Neutrophil (primary cell): ENCODE data around the gene SLC24A2.

ENCODE experiments used
- H3K27ac ChIP-seq: fragments of 200-600 bp; sonication (generic); 2 replicates; pipeline ENCODE4 v1.5.1; 2016; ENCODE audit warnings: mild to moderate bottlenecking, moderate library complexity
- H3K27me3 ChIP-seq: fragments of 200-600 bp; sonication (generic); 2 replicates; pipeline ENCODE4 v1.6.0; 2016; ENCODE audit warnings: mild to moderate bottlenecking
- H3K36me3 ChIP-seq: fragments of 200-600 bp; sonication (generic); 2 replicates; pipeline ENCODE4 v1.5.1; 2017
- H3K4me1 ChIP-seq, 2 experiments: fragments of 200-600 bp in 1 of 2; sonication (generic) in 1 of 2; 1 replicate in 1 of 2; 2 replicates in 1 of 2; pipeline versions ENCODE4 v1.5.1 to v1.6.1; 2013 to 2016; ENCODE audit warnings: low read depth in 1 of 2, low read length in 1 of 2, mild to moderate bottlenecking in 1 of 2, moderate library complexity in 1 of 2; ENCODE audit not compliant: control insufficient read depth in 1 of 2, insufficient read depth in 1 of 2
- H3K4me3 ChIP-seq, 2 experiments: fragments of 200-600 bp in 1 of 2; sonication (generic) in 1 of 2; 1 replicate in 1 of 2; 2 replicates in 1 of 2; pipeline ENCODE4 v1.5.1; 2013 to 2016; ENCODE audit warnings: low read depth in 1 of 2, low read length in 1 of 2, mild to moderate bottlenecking in 1 of 2, moderate library complexity in 1 of 2
- H3K9me3 ChIP-seq: fragments of 200-600 bp; sonication (generic); 2 replicates; pipeline ENCODE4 v1.5.1; 2016
- CTCF ChIP-seq: fragments of 200-600 bp; sonication (generic); IDR thresholded peaks from 2 replicates; pipeline ENCODE4 v1.5.1; 2016; ENCODE audit warnings: antibody characterized with exemption

The SLC24A2 gene

GRCh38 chr9:19809422-19810269 is 20.8 kb upstream of the SLC24A2 start:
- no peak overlapping the region for H3K4me3 ChIP-seq
- H3K36me3 ChIP-seq, result no peaks in the 10 kb centered on the region
- no peaks in the 10 kb centered on the region for H3K4me1 ChIP-seq
- TF ChIP-seq CTCF, result no peak
- H3K27me3 ChIP-seq, result no peaks in the 10 kb centered on the region
- no peaks in the 10 kb centered on the region for H3K9me3 ChIP-seq
- H3K27ac ChIP-seq, result no peak overlapping the region

- Histone ChIP-seq H3K36me3 (no peaks in the 10 kb centered on the region), H3K27ac (no peak overlapping the region), H3K27me3 (no peaks in the 10 kb centered on the region), H3K9me3 (no peaks in the 10 kb centered on the region), H3K4me1 (no peaks in the 10 kb centered on the region), H3K4me3 (no peak overlapping the region)
- no peak for TF ChIP-seq CTCF
Observed at GRCh38 chr9:19807182-19807892, 18.5 kb upstream of the SLC24A2 start.

- no peak overlapping the region for H3K27ac ChIP-seq
- no peaks in the 10 kb centered on the region for H3K4me1 ChIP-seq
- no peak for TF ChIP-seq CTCF
- H3K4me3 ChIP-seq, result no peak overlapping the region
- no peaks in the 10 kb centered on the region for H3K27me3 ChIP-seq
- no peaks in the 10 kb centered on the region for H3K36me3 ChIP-seq
- no peaks in the 10 kb centered on the region for H3K9me3 ChIP-seq
Observed at GRCh38 chr9:19804431-19804830, 15.6 kb upstream of the SLC24A2 start.

GRCh38 chr9:19800884-19801283 is 12.0 kb upstream of the SLC24A2 start:
- Histone ChIP-seq H3K27me3 (no peaks in the 10 kb centered on the region), H3K27ac (no peak overlapping the region), H3K36me3 (no peaks in the 10 kb centered on the region), H3K4me3 (no peak overlapping the region), H3K9me3 (no peaks in the 10 kb centered on the region), H3K4me1 (no peaks in the 10 kb centered on the region)
- TF ChIP-seq CTCF, result no peak

GRCh38 chr9:19799784-19800183 is 10.9 kb upstream of the SLC24A2 start:
- Histone ChIP-seq H3K27ac (no peak overlapping the region), H3K36me3 (no peaks in the 10 kb centered on the region), H3K9me3 (no peaks in the 10 kb centered on the region), H3K4me3 (no peak overlapping the region), H3K4me1 (no peaks in the 10 kb centered on the region), H3K27me3 (no peaks in the 10 kb centered on the region)
- TF ChIP-seq CTCF, result no peak
